Activated CD8-positive, alpha-beta T cell treated with anti-CD3 and anti-CD28 coated beads for 36 hours (primary cell): ENCODE data around the gene PLEKHG1. TPM values are rescaled to one million over a fixed set of nuclear protein-coding genes. Genes with fewer than 3 reads are reported as not detected.

Experiments used
- ATAC-seq: fragments of 200-7000 bp; cut with Tn5 transposase; one replicate; pipeline ENCODE4 v1.10.0; 2021; ENCODE audit warnings: mild to moderate bottlenecking, moderate library complexity
- CTCF ChIA-PET: fragments of 350-600 bp; sonication (Branson Sonifier 250); formaldehyde crosslinking; loops from one replicate; lab custom pipeline; 2021; ENCODE audit warnings: antibody characterized with exemption; lab: Charles Lee
- POLR2A ChIA-PET: fragments of 350-600 bp; sonication (Branson Sonifier 250); formaldehyde crosslinking; loops from one replicate; lab custom pipeline; 2021; ENCODE audit warnings: antibody characterized with exemption; lab: Charles Lee
- DNase-seq: peaks from one replicate; pipeline ENCODE4 v3.0.0-alpha.2; 2020
- H3K27ac Mint-ChIP-seq: one replicate; pipeline ENCODE4 v1.8.0; 2021; ENCODE audit warnings: mild to moderate bottlenecking, mixed read lengths
- H3K27me3 Mint-ChIP-seq: one replicate; pipeline ENCODE4 v1.8.0; 2021; ENCODE audit warnings: mixed read lengths
- H3K36me3 Mint-ChIP-seq: one replicate; pipeline ENCODE4 v1.8.0; 2021; ENCODE audit warnings: low read depth, mixed read lengths
- H3K4me1 Mint-ChIP-seq: one replicate; pipeline ENCODE4 v1.8.0; 2021; ENCODE audit warnings: low read depth, mixed read lengths
- H3K4me3 Mint-ChIP-seq: one replicate; pipeline ENCODE4 v1.8.0; 2021; ENCODE audit warnings: mild to moderate bottlenecking, moderate library complexity, mixed read lengths
- H3K9me3 Mint-ChIP-seq: one replicate; pipeline ENCODE4 v1.8.0; 2021; ENCODE audit warnings: mixed read lengths
- intact Hi-C: fragments of 100-400 bp; cut with micrococcal nuclease; formaldehyde crosslinking; loops from one replicate; pipeline ENCODE4 v1.10.0; 2022
- total RNA-seq, 2 experiments: library from RNA; stranded (reverse); gene quantifications; one replicate each; pipeline ENCODE4 v1.2.3, GENCODE V29; 2021
- TF ChIP-seq, protein P1 (sequence below): fragments of 200-600 bp; IDR thresholded peaks from one replicate; pipeline ENCODE4 v1.8.0; 2022; ENCODE audit warnings: antibody characterized with exemption, mild to moderate bottlenecking

PLEKHG1 gene
- total RNA-seq, 2 experiments from 2014 or later: 4.2 to 4.8 TPM

DNA sequence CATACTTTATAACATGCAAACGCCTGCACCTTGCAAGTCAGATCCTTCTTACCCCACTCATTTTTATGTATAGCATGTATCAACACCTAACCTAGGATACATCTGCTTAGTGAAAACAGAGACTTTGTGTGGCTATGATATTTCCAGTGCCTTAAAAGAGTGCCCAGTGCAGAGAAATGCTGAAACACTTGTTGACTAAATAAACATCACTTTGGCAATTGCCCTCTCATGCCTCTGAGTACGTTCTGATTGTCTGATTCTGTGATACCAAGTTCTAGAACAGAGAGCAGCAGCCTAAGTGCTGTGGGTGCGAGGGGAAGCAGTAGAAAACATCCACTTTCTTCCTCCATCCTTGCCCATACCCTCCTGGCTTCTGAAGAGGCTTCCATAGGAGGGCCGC, 13.6 kb downstream of the PLEKHG1 start:
- H3K4me1 Mint-ChIP-seq: peaks cover 2% of the 10 kb centered on the region
- H3K9me3 Mint-ChIP-seq: no peaks in the 10 kb centered on the region
- CTCF ChIA-PET: no interaction called here
- TF ChIP-seq, protein P1, sequence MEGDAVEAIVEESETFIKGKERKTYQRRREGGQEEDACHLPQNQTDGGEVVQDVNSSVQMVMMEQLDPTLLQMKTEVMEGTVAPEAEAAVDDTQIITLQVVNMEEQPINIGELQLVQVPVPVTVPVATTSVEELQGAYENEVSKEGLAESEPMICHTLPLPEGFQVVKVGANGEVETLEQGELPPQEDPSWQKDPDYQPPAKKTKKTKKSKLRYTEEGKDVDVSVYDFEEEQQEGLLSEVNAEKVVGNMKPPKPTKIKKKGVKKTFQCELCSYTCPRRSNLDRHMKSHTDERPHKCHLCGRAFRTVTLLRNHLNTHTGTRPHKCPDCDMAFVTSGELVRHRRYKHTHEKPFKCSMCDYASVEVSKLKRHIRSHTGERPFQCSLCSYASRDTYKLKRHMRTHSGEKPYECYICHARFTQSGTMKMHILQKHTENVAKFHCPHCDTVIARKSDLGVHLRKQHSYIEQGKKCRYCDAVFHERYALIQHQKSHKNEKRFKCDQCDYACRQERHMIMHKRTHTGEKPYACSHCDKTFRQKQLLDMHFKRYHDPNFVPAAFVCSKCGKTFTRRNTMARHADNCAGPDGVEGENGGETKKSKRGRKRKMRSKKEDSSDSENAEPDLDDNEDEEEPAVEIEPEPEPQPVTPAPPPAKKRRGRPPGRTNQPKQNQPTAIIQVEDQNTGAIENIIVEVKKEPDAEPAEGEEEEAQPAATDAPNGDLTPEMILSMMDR: no peak
- DNase-seq (no peak), ATAC-seq (no peak)
- H3K36me3 Mint-ChIP-seq: no peaks in the 10 kb centered on the region
- no peak overlapping the region for H3K4me3 Mint-ChIP-seq
- POLR2A ChIA-PET: no interaction called here
- no peak overlapping the region for H3K27ac Mint-ChIP-seq
- intact Hi-C loops: no loop called here
- peaks cover 7% of the 10 kb centered on the region for H3K27me3 Mint-ChIP-seq

DNA sequence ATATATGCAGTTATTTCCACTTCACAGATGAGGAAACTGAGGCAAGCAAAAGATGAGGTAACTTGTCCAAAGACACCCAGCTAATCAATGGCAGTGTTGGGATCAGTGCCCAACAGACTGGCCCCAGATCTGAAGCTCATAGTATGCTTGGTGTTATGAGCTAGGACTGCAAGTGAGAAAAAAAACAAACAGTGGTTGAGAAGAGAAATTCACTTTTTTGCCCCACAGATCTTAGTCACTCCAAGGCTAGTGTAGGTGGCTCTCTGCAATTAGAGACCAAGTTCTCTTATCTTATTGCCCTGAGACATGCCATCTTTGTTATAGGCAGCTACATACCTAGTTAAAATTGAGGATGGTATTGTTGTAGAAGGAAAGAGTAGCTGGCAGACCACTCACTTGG, 16.3 kb downstream of the PLEKHG1 start:
- ATAC-seq (no peak), DNase-seq (no peak)
- ChIA-PET CTCF (interaction anchor here (0.6 to 1.5 kb wide), 2 partner anchors 15 to 58 kb away, joined by 3 to 4 read pairs; no protein-coding TSS in a partner anchor), POLR2A (no interaction called here)
- Mint-ChIP-seq H3K27me3 (peaks cover 13% of the 10 kb centered on the region), H3K9me3 (no peaks in the 10 kb centered on the region), H3K27ac (no peak overlapping the region), H3K4me1 (peaks cover 3% of the 10 kb centered on the region), H3K4me3 (no peak overlapping the region), H3K36me3 (no peaks in the 10 kb centered on the region)
- intact Hi-C loops: no loop called here
- TF ChIP-seq, protein P1: no peak

DNA sequence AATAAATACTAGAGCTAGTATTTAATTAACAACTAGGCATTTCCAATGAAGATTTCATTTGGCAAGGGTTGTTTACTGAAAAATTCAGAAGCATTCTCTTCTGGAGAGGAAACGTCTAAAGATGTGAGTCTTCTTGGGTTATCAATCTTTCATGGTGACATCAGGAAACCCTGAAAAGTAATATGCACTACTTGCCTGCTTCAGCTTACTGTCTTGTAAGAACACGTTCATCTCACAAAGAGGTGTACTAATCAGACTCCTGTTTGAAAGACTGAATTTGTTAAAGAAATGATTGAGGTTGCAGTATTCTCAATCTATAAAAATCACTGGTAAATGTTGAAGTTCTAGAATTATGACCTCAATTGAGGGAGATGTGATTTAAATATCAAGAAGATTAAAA, 16.9 kb downstream of the PLEKHG1 start:
- Mint-ChIP-seq H3K4me1 (peaks cover 3% of the 10 kb centered on the region), H3K9me3 (no peaks in the 10 kb centered on the region), H3K27me3 (peaks cover 13% of the 10 kb centered on the region), H3K4me3 (no peak overlapping the region), H3K36me3 (no peaks in the 10 kb centered on the region), H3K27ac (no peak overlapping the region)
- ATAC-seq (no peak), DNase-seq (no peak)
- POLR2A ChIA-PET: no interaction called here
- CTCF ChIA-PET: interaction anchor here (1.5 kb wide), 1 partner anchor 16 kb away, joined by 4 read pairs; no protein-coding TSS in a partner anchor
- TF ChIP-seq, protein P1: no peak
- intact Hi-C loops: no loop called here

DNA sequence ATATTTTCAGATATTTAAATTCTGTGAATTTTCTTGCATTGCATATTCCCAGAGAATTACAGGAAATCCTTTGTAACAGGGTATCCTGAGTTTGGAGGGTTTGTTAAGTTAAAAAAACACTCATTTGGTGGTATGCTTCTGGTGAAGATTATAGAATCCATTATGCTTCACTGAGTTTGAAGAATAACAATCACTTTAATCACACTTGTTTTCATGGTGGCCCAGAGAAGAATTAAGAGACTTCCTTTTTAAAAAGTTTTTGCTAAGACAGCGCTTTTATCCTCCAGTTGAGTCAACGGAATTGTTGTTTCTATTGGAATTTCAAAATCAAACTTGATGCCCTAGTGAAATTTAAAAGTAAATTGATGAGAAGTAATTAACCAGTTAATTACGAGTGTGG, 17.4 kb downstream of the PLEKHG1 start:
- Mint-ChIP-seq H3K27me3 (peaks cover 13% of the 10 kb centered on the region), H3K27ac (no peak overlapping the region), H3K36me3 (no peaks in the 10 kb centered on the region), H3K4me1 (peaks cover 3% of the 10 kb centered on the region), H3K4me3 (no peak overlapping the region), H3K9me3 (no peaks in the 10 kb centered on the region)
- DNase-seq (no peak), ATAC-seq (no peak)
- POLR2A ChIA-PET: no interaction called here
- intact Hi-C loops: no loop called here
- TF ChIP-seq, protein P1: no peak
- CTCF ChIA-PET: interaction anchor here (1.5 kb wide), 1 partner anchor 16 kb away, joined by 4 read pairs; no protein-coding TSS in a partner anchor

DNA sequence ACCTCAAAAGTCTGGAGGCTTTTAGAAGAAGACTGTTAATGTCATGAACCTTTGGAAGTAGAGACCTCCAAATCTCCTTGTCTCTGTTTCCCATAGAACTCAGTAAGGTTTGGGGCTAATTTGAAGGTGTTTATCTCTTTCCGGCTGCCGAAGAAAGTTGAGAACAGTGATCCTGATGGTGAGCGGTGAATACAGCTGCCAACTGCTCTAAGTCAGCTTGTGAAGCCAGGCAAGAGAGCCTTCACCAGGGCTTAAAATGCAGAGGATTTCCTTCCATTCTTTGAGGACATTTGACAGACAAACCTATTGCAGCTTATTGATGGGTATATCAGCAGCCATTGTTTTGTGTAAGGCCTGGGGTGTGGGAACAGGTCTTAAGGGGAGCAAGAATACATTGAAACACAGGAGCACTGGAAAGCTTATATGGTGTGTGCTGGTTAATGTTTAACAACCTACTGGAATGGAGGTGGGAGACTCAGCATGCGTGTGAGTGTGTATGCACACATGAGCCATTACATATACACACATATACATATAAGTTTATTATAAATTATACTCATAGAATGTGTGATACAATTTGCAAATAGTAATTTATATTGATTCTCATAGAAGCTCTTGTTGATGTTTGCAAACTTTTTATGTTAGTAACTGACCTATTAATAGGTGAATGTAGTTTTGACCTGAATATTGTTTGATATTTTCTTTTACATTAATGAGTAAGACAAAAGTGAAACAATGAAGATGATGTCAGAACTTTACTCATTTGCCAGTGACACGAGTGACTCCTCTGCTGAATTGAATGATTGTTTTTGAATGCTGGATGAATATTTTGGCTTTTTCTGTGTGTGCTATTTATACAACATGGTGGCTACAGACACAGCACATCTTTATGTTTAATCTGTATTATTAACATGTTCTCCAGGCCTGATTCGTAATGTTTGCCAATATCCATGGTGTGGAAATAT, 18.1 kb downstream of the PLEKHG1 start:
- H3K9me3 Mint-ChIP-seq: no peaks in the 10 kb centered on the region
- peaks cover 6% of the 10 kb centered on the region for H3K4me1 Mint-ChIP-seq
- TF ChIP-seq, protein P1: no peak
- CTCF ChIA-PET: interaction anchor here (1.2 to 2.1 kb wide), 3 partner anchors 25 to 601 kb away, joined by 3 to 6 read pairs (median 3); no protein-coding TSS in a partner anchor
- no peaks in the 10 kb centered on the region for H3K36me3 Mint-ChIP-seq
- POLR2A ChIA-PET: no interaction called here
- H3K4me3 Mint-ChIP-seq: no peak overlapping the region
- no peak overlapping the region for H3K27ac Mint-ChIP-seq
- intact Hi-C loops: no loop called here
- DNase-seq: no peak
- no peak for ATAC-seq
- peaks cover 13% of the 10 kb centered on the region for H3K27me3 Mint-ChIP-seq
